Osteocyte (in vitro differentiated cells): ENCODE data around the gene CTDSPL. TPM values are rescaled to one million over a fixed set of nuclear protein-coding genes. Genes with fewer than 3 reads are reported as not detected.

Experiments
- DNase-seq: peaks from one replicate; pipeline ENCODE4 v3.0.0; 2021; ENCODE audit warnings: mixed read lengths; ENCODE audit not compliant: unreplicated experiment; ENCODE audit errors: extremely low spot score
- H3K27ac Mint-ChIP-seq: one replicate; pipeline ENCODE4 v1.8.0; 2021; ENCODE audit warnings: mild to moderate bottlenecking, mixed read lengths; ENCODE audit not compliant: unreplicated experiment
- H3K27me3 Mint-ChIP-seq: one replicate; pipeline ENCODE4 v1.8.0; 2021; ENCODE audit warnings: mixed read lengths; ENCODE audit not compliant: unreplicated experiment
- H3K36me3 Mint-ChIP-seq: one replicate; pipeline ENCODE4 v1.8.0; 2021; ENCODE audit warnings: mixed read lengths; ENCODE audit not compliant: unreplicated experiment
- H3K4me1 Mint-ChIP-seq: one replicate; pipeline ENCODE4 v1.8.0; 2021; ENCODE audit warnings: mixed read lengths; ENCODE audit not compliant: unreplicated experiment
- H3K4me3 Mint-ChIP-seq: one replicate; pipeline ENCODE4 v1.8.0; 2021; ENCODE audit warnings: mild to moderate bottlenecking, moderate library complexity, mixed read lengths; ENCODE audit not compliant: unreplicated experiment
- H3K9me3 Mint-ChIP-seq: one replicate; pipeline ENCODE4 v1.8.0; 2021; ENCODE audit warnings: mixed read lengths; ENCODE audit not compliant: unreplicated experiment
- total RNA-seq: library from RNA; stranded (reverse); gene quantifications from 2 replicates; pipeline ENCODE4 v1.2.1, GENCODE V29; 2021
- TF ChIP-seq, protein P1 (sequence below): fragments of 200-600 bp; sonication (generic); IDR thresholded peaks from 2 replicates; pipeline ENCODE4 v1.5.0; 2021; ENCODE audit warnings: antibody characterized with exemption, mild to moderate bottlenecking, moderate library complexity

The CTDSPL gene
- total RNA-seq, 1 donor from 2014 or later: 71.6 TPM

DNA sequence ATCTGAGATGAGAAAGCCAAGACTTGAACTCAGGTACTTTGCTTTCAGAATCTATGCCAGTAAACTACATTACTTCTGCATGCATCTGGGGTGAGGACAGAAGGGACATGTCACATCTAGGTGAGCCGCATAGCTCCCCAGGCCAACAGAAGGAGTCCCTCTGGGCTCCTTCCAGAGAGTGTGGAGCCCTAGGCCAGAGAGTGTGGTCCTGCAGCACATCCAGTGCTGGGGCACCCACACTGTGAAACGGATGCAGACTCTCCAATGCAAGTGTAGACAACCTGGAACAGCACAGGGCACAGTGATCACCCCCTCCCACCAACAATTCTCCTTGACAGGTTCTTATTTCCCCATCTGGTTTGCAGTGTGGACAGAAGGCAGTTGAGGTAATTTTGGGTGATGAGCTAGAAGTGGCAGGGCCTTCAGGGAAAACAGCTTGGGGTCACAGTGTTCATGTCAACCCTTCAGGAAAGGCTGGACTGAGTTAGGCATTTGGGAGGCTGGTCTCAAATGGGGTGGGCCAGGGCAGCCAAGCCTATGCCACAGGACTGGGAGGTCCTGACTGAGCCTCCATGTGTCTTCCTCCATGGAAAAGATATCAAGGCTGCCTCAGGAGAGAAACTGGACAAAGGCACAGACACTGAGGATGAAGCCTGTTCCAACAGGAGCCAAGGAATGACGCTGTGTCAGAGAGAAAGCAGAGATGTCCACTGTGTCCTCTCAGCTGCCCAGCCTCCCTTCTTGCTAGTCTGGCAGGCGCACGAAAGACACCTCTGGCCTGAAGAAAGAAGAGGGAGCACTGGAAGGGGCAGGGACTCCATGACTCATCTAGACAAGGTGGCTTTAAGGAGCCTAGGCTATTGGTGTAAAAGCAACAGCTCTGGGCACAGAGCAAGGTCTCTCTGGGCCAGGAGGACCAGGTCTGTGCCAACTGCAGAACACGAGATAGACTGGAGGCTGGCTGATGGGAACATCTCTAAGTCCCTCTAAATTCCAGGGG lies 166.1 kb downstream of the CTDSPL start:
- H3K4me3 Mint-ChIP-seq: no peak overlapping the region
- H3K4me1 Mint-ChIP-seq: peaks cover 30% of the 10 kb centered on the region
- H3K36me3 Mint-ChIP-seq: no peaks in the 10 kb centered on the region
- DNase-seq: no peak
- H3K27ac Mint-ChIP-seq: peak overlapping the region; percentile 77
- TF ChIP-seq, protein P1, sequence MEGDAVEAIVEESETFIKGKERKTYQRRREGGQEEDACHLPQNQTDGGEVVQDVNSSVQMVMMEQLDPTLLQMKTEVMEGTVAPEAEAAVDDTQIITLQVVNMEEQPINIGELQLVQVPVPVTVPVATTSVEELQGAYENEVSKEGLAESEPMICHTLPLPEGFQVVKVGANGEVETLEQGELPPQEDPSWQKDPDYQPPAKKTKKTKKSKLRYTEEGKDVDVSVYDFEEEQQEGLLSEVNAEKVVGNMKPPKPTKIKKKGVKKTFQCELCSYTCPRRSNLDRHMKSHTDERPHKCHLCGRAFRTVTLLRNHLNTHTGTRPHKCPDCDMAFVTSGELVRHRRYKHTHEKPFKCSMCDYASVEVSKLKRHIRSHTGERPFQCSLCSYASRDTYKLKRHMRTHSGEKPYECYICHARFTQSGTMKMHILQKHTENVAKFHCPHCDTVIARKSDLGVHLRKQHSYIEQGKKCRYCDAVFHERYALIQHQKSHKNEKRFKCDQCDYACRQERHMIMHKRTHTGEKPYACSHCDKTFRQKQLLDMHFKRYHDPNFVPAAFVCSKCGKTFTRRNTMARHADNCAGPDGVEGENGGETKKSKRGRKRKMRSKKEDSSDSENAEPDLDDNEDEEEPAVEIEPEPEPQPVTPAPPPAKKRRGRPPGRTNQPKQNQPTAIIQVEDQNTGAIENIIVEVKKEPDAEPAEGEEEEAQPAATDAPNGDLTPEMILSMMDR: no peak
- no peaks in the 10 kb centered on the region for H3K27me3 Mint-ChIP-seq
- no peaks in the 10 kb centered on the region for H3K9me3 Mint-ChIP-seq

DNA sequence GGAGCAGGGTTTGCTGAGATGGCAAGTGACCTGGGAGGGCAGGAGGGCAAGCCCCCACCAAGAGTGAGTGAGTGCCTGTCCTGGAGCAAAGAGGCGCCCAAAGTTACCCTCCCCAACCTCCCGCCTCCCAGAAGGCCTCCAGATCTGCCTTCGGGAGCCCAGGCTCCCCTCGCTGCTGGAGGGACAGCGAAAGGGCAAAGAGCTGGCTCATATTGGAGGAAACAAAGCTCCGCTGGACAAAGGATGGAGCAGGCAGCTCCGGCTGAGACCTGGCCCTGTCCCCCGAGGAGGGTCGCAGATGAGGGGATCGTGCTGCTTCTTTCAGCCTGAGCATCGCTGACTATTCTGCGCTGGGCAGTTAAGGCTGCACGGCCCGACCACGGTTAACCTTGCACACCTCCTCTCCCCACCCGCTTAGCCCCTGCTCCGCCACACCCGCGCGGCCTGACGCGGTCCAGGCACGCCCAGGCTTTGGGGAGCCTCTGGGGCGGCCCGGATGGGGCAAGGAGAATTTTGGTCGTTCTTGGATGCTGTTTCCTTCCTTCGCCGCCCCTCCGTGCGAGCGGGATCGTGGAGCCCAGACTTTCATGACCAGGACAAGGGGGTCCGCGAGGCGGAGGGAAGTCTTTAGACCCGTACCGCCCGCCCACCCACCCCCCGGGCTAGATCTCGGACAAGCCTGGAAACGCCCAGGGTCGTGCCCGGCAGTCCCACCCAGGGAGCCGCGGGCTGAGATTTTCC lies 167.1 kb downstream of the CTDSPL start:
- peak overlapping the region; percentile 63 for H3K4me3 Mint-ChIP-seq
- H3K36me3 Mint-ChIP-seq: no peaks in the 10 kb centered on the region
- TF ChIP-seq, protein P1: no peak
- peak overlapping the region; percentile 77 for H3K27ac Mint-ChIP-seq
- no peak for DNase-seq
- H3K4me1 Mint-ChIP-seq: peaks cover 26% of the 10 kb centered on the region
- no peaks in the 10 kb centered on the region for H3K27me3 Mint-ChIP-seq
- H3K9me3 Mint-ChIP-seq: no peaks in the 10 kb centered on the region

DNA sequence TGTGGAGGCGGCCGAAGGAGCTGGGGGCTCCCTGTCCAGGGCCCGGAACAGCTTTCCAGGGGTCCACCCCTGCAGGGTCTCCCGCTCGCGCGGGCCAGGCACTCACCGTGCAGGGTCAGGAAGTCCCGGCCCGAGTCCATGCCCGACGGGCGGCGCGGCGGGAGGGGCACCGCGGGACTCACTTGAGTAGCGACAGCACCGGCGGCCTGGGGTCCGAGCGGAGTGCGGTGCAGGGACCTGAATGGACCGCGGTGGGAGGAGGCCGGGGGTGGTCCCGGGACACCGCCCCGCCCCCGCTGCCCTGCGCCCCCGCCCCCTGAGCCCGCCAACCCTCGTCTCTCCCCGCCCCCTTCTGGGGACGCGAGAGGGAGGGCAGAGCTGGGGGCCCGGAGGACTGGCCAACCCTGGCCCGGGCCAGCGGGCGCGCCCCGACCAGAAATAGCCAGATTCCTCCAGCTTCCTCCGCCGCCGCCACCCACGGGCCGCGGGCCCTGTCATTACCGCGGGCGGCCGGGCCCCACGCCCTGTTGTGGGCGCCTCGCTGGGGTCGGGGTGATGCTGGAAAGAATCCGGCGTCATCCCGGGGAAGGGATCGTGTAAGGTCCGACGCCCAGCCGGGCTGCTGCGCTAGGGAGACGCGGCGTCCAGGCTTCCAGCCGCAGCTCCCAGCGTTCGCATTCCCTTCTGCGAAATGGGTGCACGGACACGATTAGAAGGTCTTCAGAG lies 167.9 kb downstream of the CTDSPL start, which contains the start of gene PLCD1:
Gene PLCD1 (minus strand): TSS at position 243 of the 726 bp plus-strand sequence. CDS start 103 bp downstream, at position 140.
- no peaks in the 10 kb centered on the region for H3K9me3 Mint-ChIP-seq
- no peaks in the 10 kb centered on the region for H3K36me3 Mint-ChIP-seq
- TF ChIP-seq, protein P1: no peak
- peaks cover 24% of the 10 kb centered on the region for H3K4me1 Mint-ChIP-seq
- peak within 1 kb of the TSS; percentile 86 for H3K27ac Mint-ChIP-seq
- H3K27me3 Mint-ChIP-seq: no peaks in the 10 kb centered on the region
- H3K4me3 Mint-ChIP-seq: peak within 1 kb of the TSS; percentile 66
- DNase-seq: no peak

DNA sequence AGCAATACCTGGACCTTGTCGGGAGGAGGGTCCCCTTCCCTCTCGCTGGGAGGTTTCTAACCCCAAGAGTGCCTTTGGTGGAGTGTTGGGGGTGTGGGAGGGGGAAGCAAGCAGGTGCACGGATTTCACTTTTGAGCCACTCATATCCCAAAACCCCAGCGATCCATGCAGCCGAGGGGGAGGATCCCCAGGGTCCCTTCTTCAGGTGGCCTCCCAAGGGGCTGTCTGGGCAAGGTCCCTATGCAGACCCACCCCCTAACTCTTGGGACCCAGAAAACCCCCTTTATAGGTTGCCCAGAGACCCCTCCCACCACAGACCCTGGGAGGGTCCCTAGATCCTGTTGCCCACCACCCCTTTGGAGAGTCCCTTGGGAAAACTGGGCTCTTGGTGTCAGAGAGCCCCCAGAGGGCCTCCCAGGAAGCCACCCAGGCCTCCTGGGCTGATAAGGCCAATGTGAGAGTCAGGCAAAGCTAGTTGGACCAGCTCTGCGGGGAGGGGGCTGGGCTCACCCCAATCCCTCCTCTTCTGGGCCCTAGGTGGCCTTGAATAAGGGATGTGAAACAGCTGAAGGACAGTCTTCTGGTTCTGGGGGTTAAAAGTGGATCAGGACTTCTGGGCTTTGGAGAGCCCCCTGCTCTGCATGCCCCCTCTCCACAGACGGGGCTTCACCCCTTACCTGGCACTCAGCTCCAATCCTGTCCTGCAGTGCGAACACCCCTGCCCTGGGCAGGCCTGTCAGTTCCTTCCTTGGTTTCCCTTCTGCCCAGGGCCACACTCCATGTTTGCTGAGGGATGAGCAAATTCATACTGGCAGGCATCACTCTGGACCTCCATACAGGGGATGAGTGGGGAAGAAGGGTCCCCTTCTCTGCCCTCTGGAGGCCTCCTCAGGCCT lies 168.7 kb downstream of the CTDSPL start:
- Mint-ChIP-seq H3K27me3 (no peaks in the 10 kb centered on the region), H3K9me3 (no peaks in the 10 kb centered on the region), H3K27ac (peak overlapping the region; percentile 86), H3K4me3 (peak overlapping the region; percentile 66), H3K4me1 (peaks cover 22% of the 10 kb centered on the region), H3K36me3 (no peaks in the 10 kb centered on the region)
- DNase-seq: no peak
- TF ChIP-seq, protein P1: no peak
